NCI-H510A (cell line): ENCODE data around the gene CGB1.
"Not testable (repeated sequence)": the region's sequence is repeated elsewhere in the genome, so short reads cannot be mapped to it uniquely, and the experiment has no call there.

Source experiments
- DNase-seq: peaks from one replicate; lab custom pipeline; 2025; lab: John Stamatoyannopoulos, UW

The CGB1 gene

GRCh38 chr19:49020931-49021895 is 15.5 kb downstream of the CGB1 start:
- no peak for DNase-seq

- DNase-seq: no peak
Observed at GRCh38 chr19:49020342-49020741, 16.4 kb downstream of the CGB1 start.

DNA sequence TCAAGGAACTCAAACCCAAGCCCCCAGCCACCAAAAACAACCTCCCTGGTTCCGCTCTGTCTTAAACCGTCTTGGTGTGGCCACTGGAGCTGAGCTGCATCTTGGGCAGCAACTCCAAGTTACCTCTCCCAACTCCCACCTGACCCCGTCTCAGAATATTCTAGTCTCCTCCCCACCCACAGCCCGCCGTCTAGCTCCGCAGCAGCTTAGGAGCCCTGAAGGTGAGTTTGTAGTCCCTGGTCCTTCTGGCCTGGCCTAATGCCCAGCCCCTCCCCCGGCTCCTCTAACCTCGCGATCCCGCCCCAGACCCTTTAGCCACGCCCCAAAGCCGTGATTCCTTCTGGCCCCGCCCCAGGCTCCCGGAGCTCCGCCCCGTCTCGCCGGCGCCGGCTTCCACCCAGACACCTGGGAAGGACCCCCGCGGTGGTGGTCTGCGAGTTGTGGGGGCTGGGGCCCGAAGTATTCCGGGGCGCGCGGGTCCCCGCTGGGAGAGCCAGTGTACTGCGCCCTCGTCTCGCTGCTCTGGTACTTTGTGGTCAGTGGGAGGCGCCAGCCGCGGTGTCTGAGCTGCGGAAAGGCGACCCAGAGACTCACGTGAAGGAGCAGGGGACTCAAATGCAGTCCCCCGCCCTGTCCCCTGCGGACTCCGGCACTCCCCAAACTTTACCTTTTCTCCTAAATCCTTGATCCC is 17.3 kb downstream of the CGB1 start:
- DNase-seq: no peak

DNA sequence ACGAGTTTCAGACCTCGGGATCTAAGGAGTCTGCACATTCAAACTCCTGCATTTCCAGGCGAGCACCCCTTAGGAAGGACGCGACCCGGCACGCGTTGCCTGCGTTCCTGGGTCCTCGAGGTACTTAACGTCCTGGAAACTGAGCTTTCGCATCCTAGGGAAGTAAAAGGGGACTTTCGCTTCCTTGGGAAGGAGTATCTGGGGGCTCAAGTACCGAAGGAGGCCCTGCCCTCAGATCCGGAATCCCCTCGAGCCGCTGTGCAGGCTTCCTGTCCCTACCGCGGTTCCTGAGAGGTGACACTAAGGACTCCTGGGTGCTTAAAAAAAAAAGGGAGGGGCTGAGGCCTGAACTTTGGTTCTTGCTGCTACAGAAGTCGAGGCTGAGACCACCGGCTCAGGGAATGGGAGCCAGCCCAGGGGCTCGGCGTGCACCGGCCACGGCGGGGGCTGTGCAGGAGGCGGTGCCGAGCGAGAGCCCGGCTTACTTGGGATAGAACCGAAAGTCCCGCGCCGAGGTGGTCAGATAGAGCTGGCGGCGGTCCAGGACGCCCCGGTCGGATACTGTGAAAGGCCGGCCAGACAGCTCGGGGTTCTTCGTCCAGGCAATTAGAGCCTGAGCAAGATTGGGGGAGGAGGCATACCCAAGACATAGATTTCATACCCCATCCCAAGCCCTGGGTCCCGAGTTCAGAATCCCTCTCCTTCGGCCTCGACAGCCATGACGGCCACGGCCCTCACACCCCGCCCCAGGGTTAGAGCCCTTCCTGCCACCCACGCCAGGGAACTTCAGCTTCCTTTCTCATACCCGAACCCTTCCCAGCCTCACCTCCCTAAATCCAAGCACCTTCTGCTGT is 18.1 kb downstream of the CGB1 start:
- not testable (repeated sequence) for DNase-seq

- no peak for DNase-seq
Observed at GRCh38 chr19:49017666-49018351, 18.9 kb downstream of the CGB1 start.

GRCh38 chr19:49017041-49017665 is 19.5 kb downstream of the CGB1 start, which contains the start of gene LHB:
LHB (minus strand) TSS chr19:49017091; CDS start chr19:49017081, 10 bp downstream.
- DNase-seq: no peak

DNA sequence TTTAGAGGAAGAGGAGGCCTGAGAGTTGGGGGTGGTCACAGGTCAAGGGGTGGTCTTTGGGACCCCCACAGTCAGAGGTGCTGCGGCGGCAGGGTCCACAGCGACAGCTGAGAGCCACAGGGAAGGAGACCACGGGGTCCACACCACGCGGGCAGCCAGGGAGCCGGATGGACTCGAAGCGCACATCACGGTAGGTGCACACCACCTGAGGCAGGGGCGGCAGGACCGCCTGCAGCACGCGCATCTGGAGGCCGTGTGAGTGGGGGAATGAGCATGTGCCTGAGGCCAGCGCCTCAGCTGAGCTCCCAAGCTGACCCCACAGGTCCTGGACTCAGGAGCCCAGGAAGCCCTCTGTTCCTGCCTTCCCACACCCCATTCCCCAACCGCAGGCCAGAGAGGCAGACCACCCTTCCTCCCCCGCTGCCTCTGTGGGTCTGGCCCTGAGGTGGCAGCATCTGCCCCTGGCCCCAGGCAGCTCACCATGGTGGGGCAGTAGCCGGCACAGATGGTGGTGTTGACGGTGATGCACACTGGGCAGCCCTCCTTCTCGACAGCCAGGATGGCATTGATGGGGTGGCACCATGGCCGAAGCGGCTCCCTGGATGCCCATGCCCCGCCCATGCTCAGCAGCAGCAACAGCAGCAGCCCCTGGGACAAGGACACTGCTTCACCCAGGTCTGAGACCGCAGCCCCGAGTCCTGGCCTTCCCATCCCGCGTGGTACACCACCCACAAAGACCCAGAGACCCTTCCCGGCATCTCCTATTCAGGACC is 20.4 kb downstream of the CGB1 start:
- DNase-seq: no peak

DNA sequence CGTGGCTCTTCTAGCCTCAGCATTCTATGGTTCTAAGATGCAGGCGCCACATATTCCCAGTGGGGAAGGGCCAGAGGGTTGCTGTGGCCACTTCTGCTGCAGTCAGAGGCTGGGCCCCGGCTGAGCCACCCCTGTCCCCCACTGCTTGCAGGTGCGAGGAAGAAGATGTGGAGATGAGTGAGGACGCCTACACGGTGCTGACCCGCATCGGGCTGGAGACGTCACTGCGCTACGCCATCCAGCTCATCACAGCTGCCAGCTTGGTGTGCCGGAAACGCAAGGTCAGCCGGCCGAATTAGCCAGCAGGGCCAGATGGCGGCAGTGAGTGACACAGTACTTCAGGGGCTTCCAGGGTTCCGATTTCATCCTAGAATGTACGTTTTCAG is 21.8 kb downstream of the CGB1 start:
- no peak for DNase-seq

DNA sequence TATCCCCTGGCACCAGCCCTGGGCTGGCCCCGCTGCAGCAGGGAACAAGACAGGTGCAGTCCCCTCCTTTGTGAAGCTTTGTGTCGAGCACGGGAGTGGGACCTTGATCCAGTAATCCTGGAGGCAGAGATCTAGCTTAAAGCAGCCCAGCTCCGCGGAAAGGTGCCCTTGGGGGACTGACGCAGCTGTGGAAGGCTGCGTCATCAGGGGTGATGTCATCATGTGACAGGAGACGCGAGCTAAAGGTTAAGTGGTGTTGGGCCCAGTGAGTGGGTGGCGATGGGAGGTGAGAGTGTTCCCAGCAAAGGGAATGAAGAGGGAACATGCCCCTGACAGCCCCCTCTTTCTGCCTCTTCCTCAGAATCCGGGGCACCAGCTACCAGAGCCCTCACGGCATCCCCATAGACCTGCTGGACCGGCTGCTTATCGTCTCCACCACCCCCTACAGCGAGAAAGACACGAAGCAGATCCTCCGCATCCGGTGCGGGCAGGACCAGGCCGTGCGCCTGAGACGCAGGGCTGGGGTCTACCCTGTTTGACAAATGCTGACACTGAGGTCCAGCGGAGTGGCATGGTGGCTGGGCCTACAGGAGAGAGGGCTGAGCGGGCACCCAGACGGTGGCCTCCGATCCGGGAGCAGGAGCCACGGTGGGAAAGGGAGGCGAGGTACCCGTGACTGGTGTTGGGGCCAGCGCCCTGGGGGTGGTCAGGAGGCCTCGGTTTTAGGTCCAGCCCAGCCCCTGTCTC is 22.4 kb downstream of the CGB1 start:
- DNase-seq: no peak

DNA sequence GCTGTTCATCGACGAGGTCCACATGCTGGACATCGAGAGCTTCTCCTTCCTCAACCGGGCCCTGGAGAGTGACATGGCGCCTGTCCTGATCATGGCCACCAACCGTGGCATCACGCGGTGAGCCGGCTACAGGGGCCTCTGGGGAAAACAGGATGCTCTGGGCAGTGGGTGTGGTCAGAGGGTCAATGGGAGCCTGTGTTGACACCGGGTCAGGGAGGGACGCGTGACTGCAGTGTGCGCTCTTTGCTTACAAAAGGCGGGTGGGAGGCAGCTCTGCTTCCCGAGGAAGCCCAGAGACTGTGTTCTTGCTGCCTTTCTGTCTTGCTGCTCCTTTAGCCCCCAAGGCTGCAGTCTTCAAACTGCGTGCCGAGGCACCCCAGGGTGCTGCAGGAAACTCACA is 25.5 kb downstream of the CGB1 start:
- DNase-seq: no peak

DNA sequence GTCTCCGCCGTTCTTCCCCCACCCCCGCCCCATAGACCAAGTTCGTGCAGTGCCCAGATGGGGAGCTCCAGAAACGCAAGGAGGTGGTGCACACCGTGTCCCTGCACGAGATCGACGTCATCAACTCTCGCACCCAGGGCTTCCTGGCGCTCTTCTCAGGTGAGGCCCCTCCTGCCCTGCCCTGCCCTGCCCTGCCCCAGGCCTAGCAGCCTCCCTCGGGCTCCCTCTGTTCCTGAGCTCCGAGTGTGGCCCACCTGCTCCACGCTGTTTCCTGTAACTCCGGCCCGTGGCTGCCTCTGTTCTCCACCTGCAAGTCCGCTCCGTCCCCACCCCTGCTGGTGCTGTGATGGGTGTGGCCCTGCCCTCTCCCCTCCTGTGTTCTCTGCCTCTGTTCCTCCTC is 26.2 kb downstream of the CGB1 start:
- DNase-seq: no peak

DNA sequence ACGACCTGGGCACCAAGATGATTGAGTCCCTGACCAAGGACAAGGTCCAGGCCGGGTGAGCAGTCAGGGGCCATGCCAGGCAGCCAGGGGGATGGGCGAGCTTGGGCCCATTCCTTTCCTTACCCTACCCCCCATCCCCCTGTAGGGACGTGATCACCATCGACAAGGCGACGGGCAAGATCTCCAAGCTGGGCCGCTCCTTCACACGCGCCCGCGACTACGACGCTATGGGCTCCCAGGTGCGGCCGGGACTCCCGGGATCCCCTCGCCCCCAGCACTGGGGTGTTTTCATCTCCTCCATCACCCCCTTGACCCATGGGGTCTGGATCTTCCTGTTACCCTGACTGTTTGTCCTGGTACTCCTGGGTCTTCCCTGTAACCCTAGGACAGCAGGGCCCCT is 26.9 kb downstream of the CGB1 start:
- no peak for DNase-seq

- no peak for DNase-seq
Observed at GRCh38 chr19:49006905-49007304, 29.8 kb downstream of the CGB1 start.

- DNase-seq: no peak
Observed at GRCh38 chr19:49004964-49005614, 31.6 kb downstream of the CGB1 start.

DNA sequence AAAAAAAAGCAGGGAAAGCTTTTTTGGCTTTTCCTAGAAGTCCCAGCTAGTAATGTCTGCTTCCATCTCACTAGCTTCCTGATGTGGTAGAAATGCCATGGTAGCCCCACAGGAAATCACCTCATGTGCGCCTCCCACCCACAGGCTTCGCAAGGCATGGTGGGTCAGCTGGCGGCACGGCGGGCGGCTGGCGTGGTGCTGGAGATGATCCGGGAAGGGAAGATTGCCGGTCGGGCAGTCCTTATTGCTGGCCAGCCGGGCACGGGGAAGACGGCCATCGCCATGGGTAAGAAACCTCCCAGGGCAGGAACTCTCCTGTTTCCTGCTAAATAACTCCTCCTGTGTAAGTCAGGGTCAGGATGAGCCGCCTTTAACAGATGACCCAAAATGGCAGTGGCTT is 32.6 kb downstream of the CGB1 start:
- no peak for DNase-seq

- no peak for DNase-seq
Observed at GRCh38 chr19:48999481-49000325, 37.0 kb downstream of the CGB1 start.

DNA sequence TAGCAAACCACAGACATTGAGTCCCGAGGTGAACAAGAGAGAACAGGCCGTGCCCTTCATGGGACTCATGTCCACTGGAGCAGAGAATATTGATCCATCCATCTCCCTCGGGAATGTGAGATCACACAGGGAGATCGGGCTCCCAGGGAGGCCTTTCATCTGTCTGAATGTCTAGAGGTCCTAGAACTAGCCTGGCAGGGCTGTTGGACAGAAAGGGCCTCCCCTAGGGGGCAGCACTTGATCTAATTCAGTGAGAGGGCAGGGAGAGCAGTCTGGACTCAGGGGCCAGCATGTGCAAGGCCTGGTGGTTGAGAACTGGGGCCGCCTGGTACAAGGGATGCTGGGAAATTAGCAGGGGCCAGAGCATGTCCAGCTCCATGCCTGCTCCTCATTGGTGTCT is 38.7 kb downstream of the CGB1 start:
- peak; percentile 54 for DNase-seq

DNA sequence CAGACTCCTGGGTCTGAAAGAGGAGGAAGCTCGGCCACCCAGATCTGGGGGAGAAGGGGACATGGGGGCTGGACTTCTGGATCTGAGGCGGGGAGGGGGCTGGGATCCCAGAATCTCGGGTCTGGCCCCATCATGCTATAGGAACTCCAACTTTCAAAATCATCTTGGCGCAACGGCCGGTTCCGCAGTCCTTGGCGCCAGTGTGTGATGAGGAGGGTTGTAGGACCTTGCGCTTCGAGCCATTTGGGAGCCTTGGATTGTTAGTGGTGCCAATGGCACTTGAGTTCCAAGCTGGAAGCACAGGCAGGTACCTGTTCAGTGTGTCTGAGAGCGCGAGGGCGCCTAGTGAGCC is 42.7 kb downstream of the CGB1 start:
- DNase-seq: no peak
